Aorta (tissue), 5 donors: Measurements from ENCODE around the gene UIMC1. TPM values are rescaled to one million over a fixed set of nuclear protein-coding genes. Genes with fewer than 3 reads are reported as not detected.
"Not testable (repeated sequence)": the region's sequence is repeated elsewhere in the genome, so short reads cannot be mapped to it uniquely, and the experiment has no call there.

Experiments
- ATAC-seq: fragments of 200-7000 bp; cut with Tn5 transposase; one replicate; pipeline ENCODE4 v1.9.1; 2022; ENCODE audit warnings: moderate library complexity; ENCODE audit not compliant: low FRiP score
- DNase-seq, 2 donors: peaks; one replicate each; pipeline ENCODE4 v3.0.0-alpha.2; 2020
- H3K27ac ChIP-seq, 2 donors: one replicate each; pipeline ENCODE4 v1.5.1; 2013; ENCODE audit warnings: low read length in 2 of 2, mild to moderate bottlenecking in 2 of 2, moderate library complexity in 2 of 2, control low read depth in 1 of 2, inconsistent platforms in 1 of 2, low read depth in 1 of 2
- H3K27me3 ChIP-seq, 2 donors: one replicate each; pipeline ENCODE4 v1.6.1; 2013; ENCODE audit warnings: control low read depth in 1 of 2, low read length in 1 of 2, mild to moderate bottlenecking in 1 of 2, moderate library complexity in 1 of 2; ENCODE audit not compliant: insufficient read depth in 2 of 2, control insufficient read depth in 1 of 2
- H3K36me3 ChIP-seq, 2 donors: one replicate each; pipeline ENCODE4 v1.6.1; 2013; ENCODE audit warnings: control low read depth in 1 of 2, low read length in 1 of 2, mild to moderate bottlenecking in 1 of 2; ENCODE audit not compliant: insufficient read depth in 2 of 2, control insufficient read depth in 1 of 2
- H3K4me1 ChIP-seq, 2 donors: one replicate each; pipeline ENCODE4 v1.6.1; 2013; ENCODE audit warnings: low read length in 2 of 2, control low read depth in 1 of 2, mild to moderate bottlenecking in 1 of 2, moderate library complexity in 1 of 2; ENCODE audit not compliant: insufficient read depth in 2 of 2, control insufficient read depth in 1 of 2
- H3K4me3 ChIP-seq, 2 donors: one replicate each; pipeline ENCODE4 v1.5.1; 2013; ENCODE audit warnings: low read length in 2 of 2, control low read depth in 1 of 2, mild to moderate bottlenecking in 1 of 2
- H3K9me3 ChIP-seq: one replicate; pipeline ENCODE4 v1.6.1; 2013; ENCODE audit warnings: mild to moderate bottlenecking, low read length; ENCODE audit not compliant: control insufficient read depth
- WGBS, 2 donors: extraction: QIAGEN DNeasy Blood & Tissue Kit; methylation state at CpG; one replicate each; pipeline ENCODE4 v1.1.7; 2013; 5-methylcytosine and 5-hydroxymethylcytosine counted together
- intact Hi-C, 2 donors: fragments of 100-400 bp; cut with DNase I; formaldehyde crosslinking; loops; one replicate each; pipeline versions ENCODE4 v1.14.2 to v1.15.0; 2022
- long read RNA-seq, 2 donors: library from polyadenylated mRNA; unstranded; transcript quantifications; one replicate each; pipeline ENCODE4 v2.0.0, GENCODE V29; 2020 to 2021
- polyA plus RNA-seq, 2 donors: library from polyadenylated mRNA; stranded (reverse); fragments of 200-250 nt; gene quantifications; one replicate each; pipeline ENCODE4 v1.2.3, GENCODE V29; 2013
- total RNA-seq, 2 donors: library from RNA; stranded (reverse); fragmentation: NEBNext Ultra II Directional; extraction: Animal tissue kit (Norgen Biotek cat#: 25700); gene quantifications; one replicate each; pipeline ENCODE4 v1.2.1, GENCODE V29; 2021
- donor health status: healthy with polysubstance abuse.
- donor health status: Bipolar disorder and iron deficiency.
- donor health status: DM: no; HTN: no; CAD: no.
- donor health status: DM: no; HTN: no; CAD: no.
- donor health status: DM: yes; HTN: yes; CAD: no.

Gene UIMC1
- total RNA-seq, result 10 to 100 TPM; 53.9 to 54.8 TPM
- polyA plus RNA-seq, result 10 to 100 TPM; 26.3 to 35.2 TPM
- long read RNA-seq, donor 1, transcript UIMC1-212 (15 exons, 2,502 nt), result major isoform, 35 of 107 reads
- long read RNA-seq, donor 1, partial matches to known transcripts, result 9 of 107 reads
- long read RNA-seq, donor 1, other reads (novel, unspliced or antisense), result 58 of 107 reads
- long read RNA-seq, donor 2, partial matches to known transcripts, result 5 of 22 reads
- long read RNA-seq, donor 2, other reads (novel, unspliced or antisense), result 14 of 22 reads

DNA sequence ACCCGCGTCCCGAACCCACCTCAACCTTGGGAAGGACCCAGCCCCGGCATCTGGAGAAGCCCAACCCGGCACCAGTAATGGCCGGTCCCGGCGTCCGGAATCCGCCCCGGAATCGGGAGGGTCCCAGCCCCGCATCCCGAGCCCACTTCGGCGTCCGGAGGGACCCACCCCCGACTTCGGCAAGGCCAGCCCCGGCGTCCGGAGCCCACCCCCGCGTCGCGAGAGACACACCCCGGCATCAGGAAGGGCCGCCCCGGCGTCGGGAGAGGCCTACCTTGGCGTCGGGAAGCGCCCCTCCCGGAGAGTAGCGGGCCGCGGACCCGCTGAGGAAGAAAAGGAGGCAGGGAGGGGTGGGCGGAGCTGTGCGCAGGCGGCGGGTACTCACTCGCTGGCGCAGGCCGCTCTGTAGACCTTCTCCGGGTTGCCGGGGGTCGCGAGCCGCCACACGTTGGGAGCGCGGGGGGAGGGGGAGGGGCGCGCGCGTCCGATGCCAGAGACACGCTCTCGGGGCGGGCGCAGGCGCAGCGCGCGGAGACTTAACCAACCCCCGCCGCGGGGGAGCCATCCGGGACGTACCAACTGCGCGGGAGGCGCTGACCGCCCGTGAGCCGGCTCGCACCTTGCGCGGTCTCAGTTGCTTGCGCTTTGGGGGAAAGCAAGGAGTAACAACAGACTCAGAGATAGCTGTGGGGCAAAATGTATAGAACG lies at the start of gene UIMC1:
Gene UIMC1 (minus strand): TSS at position 515 of the 708 bp plus-strand sequence. CDS start 24,164 bp downstream, outside the sequence.
- DNase-seq, result peak; percentile 92 to 98
- Histone ChIP-seq H3K4me1 (peaks cover 0 to 3% of the 10 kb centered on the region in 2 donors), H3K27me3 (no peaks in the 10 kb centered on the region), H3K27ac (peak within 1 kb of the TSS; percentile 23 to 58), H3K4me3 (peak within 1 kb of the TSS; percentile 71 to 89), H3K9me3 (no peaks in the 10 kb centered on the region), H3K36me3 (no peaks in the 10 kb centered on the region)
- intact Hi-C loops, result loop anchor here (2.0 kb wide), 1 partner anchor 16 kb away; the partner anchor contains the start of gene ZNF346 (in 2 of the 2)
- WGBS, 2 donors, result 0 to 1% methylated on average over 77 to 83 of the region's 83 CpGs
- peak; percentile 98 for ATAC-seq

DNA sequence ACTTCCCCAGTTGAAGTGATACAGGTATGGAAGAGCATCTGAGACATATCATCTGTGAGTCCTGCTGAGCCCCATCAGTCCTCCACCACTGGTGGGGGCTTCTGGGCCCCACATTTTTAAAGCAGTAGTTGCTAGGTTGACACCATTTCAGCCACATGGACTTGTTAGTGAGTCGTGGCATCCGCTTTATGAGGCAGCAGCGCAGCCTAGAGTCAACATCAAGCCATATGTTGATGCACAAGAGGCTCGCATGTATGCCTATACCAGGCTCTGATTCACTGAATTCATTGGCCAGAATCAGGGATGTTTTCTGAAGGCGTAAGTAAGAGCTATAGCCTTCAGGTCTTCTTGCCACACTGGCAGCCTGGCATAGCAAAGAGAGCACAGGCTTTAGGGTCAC lies 42.7 kb upstream of the UIMC1 start:
- ATAC-seq, result no peak
- no peaks in the 10 kb centered on the region for H3K4me1 ChIP-seq
- WGBS, 2 donors, result 91 to 92% methylated on average over 5 of the region's 5 CpGs
- H3K27me3 ChIP-seq, result no peaks in the 10 kb centered on the region
- H3K4me3 ChIP-seq, result no peak overlapping the region
- intact Hi-C loops, result no loop called here
- no peak overlapping the region for H3K27ac ChIP-seq
- peaks cover 0 to 2% of the 10 kb centered on the region in 2 donors for H3K36me3 ChIP-seq
- DNase-seq, result no peak
- H3K9me3 ChIP-seq, result no peaks in the 10 kb centered on the region

DNA sequence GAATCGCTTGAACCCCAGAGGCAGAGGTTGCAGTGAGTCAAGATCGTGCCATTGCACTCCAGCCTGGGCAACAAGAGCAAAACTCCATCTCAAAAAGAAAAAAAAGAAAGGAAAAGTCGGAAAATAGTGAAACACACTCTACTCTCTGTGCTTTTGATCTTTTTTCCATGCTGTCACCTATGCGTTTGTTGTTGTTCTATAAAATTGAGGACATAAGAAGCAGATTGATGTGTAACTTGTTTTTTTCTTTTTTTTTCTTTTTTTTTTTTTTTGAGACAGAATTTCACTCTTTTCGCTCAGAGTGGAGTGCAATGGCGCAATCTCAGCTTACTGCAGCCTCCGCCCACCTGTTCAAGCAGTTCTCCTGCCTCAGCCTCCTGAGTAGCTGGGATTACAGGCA lies 42.0 kb upstream of the UIMC1 start:
- intact Hi-C loops, DNase-seq, H3K4me1 ChIP-seq, H3K27me3 ChIP-seq, ATAC-seq, H3K27ac ChIP-seq, H3K9me3 ChIP-seq, H3K36me3 ChIP-seq, H3K4me3 ChIP-seq: not testable (repeated sequence)
- WGBS, 2 donors, result 94 to 97% methylated on average over 7 of the region's 7 CpGs

DNA sequence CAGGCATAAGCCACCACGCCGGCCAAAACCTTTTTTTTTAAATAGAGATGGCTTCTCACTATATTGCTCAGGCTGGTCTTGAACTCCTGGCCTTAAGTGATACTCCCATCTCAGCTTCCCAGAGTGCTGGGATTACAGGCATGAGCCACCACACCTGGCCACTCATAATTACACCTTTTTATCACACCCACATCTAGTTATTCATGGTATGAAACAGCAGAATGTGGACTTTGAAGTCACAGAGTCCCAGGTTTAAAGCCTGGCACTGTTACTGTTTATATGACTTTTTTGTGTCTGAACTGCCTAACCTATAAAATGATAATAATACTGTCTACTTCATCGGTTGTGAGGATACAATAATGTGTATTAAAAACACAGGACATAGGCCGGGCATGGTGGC lies 39.1 kb upstream of the UIMC1 start:
- peaks cover 2 to 4% of the 10 kb centered on the region in 2 donors for H3K4me1 ChIP-seq
- ATAC-seq (no peak), DNase-seq (no peak)
- no peak overlapping the region for H3K4me3 ChIP-seq
- 93 to 96% methylated on average over 4 of the region's 4 CpGs for WGBS, 2 donors
- H3K27me3 ChIP-seq, result no peaks in the 10 kb centered on the region
- H3K36me3 ChIP-seq, result peaks cover 0 to 2% of the 10 kb centered on the region in 2 donors
- H3K9me3 ChIP-seq, result no peaks in the 10 kb centered on the region
- no peak overlapping the region for H3K27ac ChIP-seq
- intact Hi-C loops, result no loop called here

DNA sequence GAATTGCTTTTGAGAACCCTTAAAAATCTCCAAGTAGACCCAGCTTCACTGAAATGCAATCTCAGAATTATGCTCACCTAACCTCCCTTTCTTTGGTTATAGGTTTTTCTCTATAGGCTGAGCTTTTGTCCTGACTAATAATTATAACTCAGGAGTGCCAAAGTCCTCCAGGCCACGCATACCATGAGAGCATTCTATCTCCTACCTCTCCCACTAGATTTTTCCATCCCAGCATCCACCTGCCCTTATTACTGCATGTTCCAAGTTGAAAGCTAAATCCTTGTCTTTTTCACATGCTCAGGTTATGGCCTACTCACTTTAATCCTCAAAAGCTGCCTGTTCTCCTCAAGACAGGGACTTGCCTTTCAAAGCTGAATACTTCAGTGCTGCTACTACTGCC lies 38.1 kb upstream of the UIMC1 start:
- Histone ChIP-seq H3K27ac (no peak overlapping the region), H3K27me3 (no peaks in the 10 kb centered on the region), H3K4me1 (peaks cover 2 to 4% of the 10 kb centered on the region in 2 donors), H3K36me3 (peaks cover 0 to 2% of the 10 kb centered on the region in 2 donors), H3K4me3 (no peak overlapping the region), H3K9me3 (no peaks in the 10 kb centered on the region)
- intact Hi-C loops, result no loop called here
- ATAC-seq (no peak), DNase-seq (no peak)
- 90 to 91% methylated on average over 1 of the region's 1 CpG for WGBS, 2 donors

DNA sequence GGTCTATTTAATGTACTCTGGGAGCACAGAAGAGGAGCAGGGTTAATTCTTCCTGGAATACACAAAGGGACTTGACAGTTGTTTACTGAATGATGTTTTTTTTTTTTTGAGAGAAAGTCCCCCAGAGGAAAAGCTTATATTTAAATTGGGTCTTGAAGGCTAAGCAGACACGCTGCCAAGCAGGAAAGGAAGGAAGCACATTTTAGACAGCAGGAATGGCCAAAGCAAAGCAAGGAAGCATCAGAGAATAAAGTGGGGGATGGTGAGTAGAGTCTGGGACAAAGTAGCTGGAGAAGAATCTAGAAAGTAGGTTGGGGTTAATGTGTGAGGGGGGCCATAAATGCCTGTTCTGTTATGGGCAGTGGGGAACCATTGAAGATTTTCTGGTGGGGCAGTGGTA lies 37.4 kb upstream of the UIMC1 start:
- H3K27me3 ChIP-seq, result no peaks in the 10 kb centered on the region
- DNase-seq (no peak), ATAC-seq (no peak)
- H3K36me3 ChIP-seq, result peaks cover 0 to 2% of the 10 kb centered on the region in 2 donors
- peaks cover 2 to 4% of the 10 kb centered on the region in 2 donors for H3K4me1 ChIP-seq
- H3K9me3 ChIP-seq, result no peaks in the 10 kb centered on the region
- no peak overlapping the region for H3K27ac ChIP-seq
- no peak overlapping the region for H3K4me3 ChIP-seq
- 86 to 89% methylated on average over 1 of the region's 1 CpG for WGBS, 2 donors
- intact Hi-C loops, result no loop called here

DNA sequence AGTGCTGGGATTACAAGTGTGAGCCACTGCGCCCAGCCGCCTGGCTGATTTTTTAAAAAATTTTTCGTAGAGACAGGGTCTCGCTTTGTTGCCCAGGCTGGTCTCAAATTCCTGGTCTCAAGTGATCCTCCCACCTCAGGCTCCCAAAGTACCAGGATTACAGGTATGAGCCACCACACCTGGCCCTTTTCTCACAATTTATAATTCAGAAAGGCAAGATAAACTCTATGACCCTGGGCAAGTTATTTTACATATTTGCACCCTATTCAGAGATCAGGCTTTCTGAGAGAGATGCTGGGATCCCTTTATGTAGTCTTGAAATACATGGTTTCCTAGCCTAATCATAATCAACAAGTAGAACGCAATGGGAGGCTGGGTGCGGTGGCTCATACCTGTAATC lies 36.5 kb upstream of the UIMC1 start:
- ATAC-seq (no peak), DNase-seq (no peak)
- H3K9me3 ChIP-seq, result no peaks in the 10 kb centered on the region
- H3K36me3 ChIP-seq, result peaks cover 0 to 2% of the 10 kb centered on the region in 2 donors
- H3K4me3 ChIP-seq, result no peak overlapping the region
- intact Hi-C loops, result no loop called here
- no peaks in the 10 kb centered on the region for H3K27me3 ChIP-seq
- WGBS, 2 donors, result 96 to 97% methylated on average over 6 of the region's 6 CpGs
- H3K27ac ChIP-seq, result no peak overlapping the region
- peaks cover 2 to 4% of the 10 kb centered on the region in 2 donors for H3K4me1 ChIP-seq

DNA sequence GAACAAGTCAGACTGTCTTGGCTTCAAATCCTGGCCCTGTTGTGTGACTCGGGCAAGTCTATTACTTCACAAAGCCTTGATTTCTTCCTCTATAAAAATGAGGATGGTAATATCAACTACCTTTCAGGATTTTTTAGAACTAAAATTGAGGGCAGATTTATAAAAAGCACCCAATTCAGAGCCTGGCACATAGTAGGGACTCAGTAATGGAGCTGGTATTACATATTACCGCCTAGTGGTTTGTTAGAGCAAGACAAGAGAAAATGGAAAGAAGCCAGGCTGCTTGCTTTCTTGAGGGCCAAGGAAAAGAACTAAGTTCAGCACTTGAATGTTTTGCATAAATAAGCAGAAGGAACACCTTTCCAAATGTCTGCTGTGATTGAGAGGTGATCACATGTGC lies 35.4 kb upstream of the UIMC1 start:
- ATAC-seq, result no peak
- Histone ChIP-seq H3K9me3 (no peaks in the 10 kb centered on the region), H3K36me3 (peaks cover 0 to 2% of the 10 kb centered on the region in 2 donors), H3K4me1 (peaks cover 2 to 4% of the 10 kb centered on the region in 2 donors), H3K27ac (peak overlapping the region in 1 of 2 donors; percentile 17), H3K27me3 (no peaks in the 10 kb centered on the region), H3K4me3 (no peak overlapping the region)
- no peak for DNase-seq
- 90% methylated on average over 2 of the region's 2 CpGs for WGBS, 2 donors
- intact Hi-C loops, result no loop called here
